C4-2B (cell line): Measurements from ENCODE around the gene NOP9.

Experiments
- H3K27ac ChIP-seq: fragments of 450-650 bp; 2 replicates; pipeline ENCODE4 v1.5.1; 2017
- CTCF ChIP-seq: fragments of 450-650 bp; conservative IDR thresholded peaks from 2 replicates; pipeline ENCODE4 v1.5.1; 2017; ENCODE audit warnings: mild to moderate bottlenecking
- ZFX ChIP-seq: fragments of 450-650 bp; IDR thresholded peaks from 2 replicates; pipeline ENCODE4 v1.6.1; 2017

The NOP9 gene

GRCh38 chr14:24329073-24329663, 29.5 kb downstream of the NOP9 start:
- TF ChIP-seq ZFX (no peak), CTCF (no peak)
- no peak overlapping the region for H3K27ac ChIP-seq

- H3K27ac ChIP-seq = no peak overlapping the region
- TF ChIP-seq CTCF = no peak
- no peak for TF ChIP-seq ZFX
These were observed 30.1 kb downstream of the NOP9 start for GRCh38 chr14:24329736-24330135.

GRCh38 chr14:24330973-24331674, 31.5 kb downstream of the NOP9 start:
- TF ChIP-seq ZFX (no peak), CTCF (no peak)
- no peak overlapping the region for H3K27ac ChIP-seq

GRCh38 chr14:24331731-24332267, 32.1 kb downstream of the NOP9 start:
- H3K27ac ChIP-seq = no peak overlapping the region
- TF ChIP-seq ZFX (no peak), CTCF (no peak)

GRCh38 chr14:24332268-24332993, 32.8 kb downstream of the NOP9 start:
- no peak overlapping the region for H3K27ac ChIP-seq
- TF ChIP-seq ZFX (no peak), CTCF (peak; percentile 72)

GRCh38 chr14:24334431-24335291, 35.0 kb downstream of the NOP9 start, which contains the start of gene ADCY4:
TSS of gene ADCY4 (minus strand) at chr14:24335071. CDS start at chr14:24334652, 419 bp downstream.
- H3K27ac ChIP-seq = peak within 1 kb of the TSS; percentile 5; the same call in 1 of the 2 replicates
- TF ChIP-seq ZFX (no peak), CTCF (no peak)
